ENCODE measurements around the gene SH3PXD2B.

The SH3PXD2B gene

DNA sequence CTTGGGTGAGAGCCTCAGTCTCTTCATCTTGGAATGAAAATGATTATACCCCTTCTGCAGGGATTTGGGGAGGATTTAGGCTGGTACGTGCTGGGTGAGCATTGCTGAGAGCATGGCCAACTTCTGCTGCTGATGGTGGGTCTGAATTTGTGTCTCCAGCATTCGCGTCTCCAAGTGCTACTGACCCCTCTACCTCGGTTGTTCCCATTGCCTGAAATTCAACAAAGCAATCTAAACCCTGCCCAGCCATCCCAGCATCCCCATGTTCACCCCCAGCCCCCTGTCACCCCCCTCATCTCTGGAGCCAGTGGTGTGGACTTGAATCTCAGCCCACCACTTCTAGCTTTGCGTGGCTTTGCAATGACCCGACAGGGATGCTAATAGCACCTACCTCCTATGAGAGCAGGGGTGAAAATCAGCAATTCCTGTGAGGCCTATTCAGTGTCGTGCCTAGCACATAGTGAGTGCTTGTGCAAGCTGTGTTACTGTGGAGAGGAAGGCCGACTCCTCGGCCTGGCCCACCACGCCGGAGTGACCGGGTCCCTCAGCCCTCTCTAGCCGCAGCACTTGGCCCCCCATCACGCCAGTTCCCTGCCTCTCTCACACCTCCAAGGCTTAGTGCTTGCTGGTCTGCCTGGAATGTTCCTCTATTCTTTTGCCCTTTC lies 43.4 kb upstream of the SH3PXD2B start:
- no peak for TF ChIP-seq EZH2 (IDR thresholded peaks at IDR 0.05; ENCODE audit: borderline replicate concordance, low read length)
- TF ChIP-seq, protein P1, sequence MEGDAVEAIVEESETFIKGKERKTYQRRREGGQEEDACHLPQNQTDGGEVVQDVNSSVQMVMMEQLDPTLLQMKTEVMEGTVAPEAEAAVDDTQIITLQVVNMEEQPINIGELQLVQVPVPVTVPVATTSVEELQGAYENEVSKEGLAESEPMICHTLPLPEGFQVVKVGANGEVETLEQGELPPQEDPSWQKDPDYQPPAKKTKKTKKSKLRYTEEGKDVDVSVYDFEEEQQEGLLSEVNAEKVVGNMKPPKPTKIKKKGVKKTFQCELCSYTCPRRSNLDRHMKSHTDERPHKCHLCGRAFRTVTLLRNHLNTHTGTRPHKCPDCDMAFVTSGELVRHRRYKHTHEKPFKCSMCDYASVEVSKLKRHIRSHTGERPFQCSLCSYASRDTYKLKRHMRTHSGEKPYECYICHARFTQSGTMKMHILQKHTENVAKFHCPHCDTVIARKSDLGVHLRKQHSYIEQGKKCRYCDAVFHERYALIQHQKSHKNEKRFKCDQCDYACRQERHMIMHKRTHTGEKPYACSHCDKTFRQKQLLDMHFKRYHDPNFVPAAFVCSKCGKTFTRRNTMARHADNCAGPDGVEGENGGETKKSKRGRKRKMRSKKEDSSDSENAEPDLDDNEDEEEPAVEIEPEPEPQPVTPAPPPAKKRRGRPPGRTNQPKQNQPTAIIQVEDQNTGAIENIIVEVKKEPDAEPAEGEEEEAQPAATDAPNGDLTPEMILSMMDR (IDR thresholded peaks at IDR 0.05; ENCODE audit: low read length): no peak

DNA sequence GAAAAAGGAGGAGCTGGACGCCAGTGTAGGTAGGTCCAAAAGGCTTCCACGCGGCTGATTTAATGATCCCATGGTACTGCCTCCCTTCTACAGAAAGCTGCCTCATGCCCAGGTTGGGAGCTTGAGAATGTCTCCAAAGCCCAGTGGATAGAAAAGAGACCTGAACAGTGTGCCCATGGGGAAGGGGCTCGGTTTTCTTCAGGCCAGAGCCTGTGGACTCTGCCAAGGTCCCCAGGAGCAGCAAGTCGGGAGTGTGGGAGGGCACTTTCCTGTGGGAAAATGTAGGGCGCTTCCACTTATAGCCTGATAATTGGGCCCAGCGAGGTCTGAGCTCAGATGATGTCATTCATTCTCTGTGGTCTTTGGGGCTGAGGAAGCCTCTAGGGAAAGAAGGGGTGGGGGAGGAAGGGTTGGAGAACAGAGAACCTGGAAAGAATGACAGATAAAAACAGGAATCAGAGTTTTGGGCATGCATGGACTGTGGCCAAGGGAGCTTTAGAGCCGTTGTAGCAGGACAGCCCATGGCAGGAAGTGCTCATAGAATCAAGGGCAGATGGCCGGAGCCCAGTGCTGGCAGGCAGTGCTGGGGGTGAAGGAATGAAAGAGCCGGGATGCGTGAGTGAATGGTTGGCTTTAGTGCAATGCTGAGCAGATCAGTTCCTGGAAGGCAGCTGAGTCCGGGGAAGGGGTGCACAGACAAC lies 42.5 kb upstream of the SH3PXD2B start:
- Histone ChIP-seq H2AFZ (ENCODE audit: low read length) (no peak overlapping the region), H3K79me2 (ENCODE audit: insufficient read depth, low read length) (no peaks in the 10 kb centered on the region), H3K4me1 (ENCODE audit: insufficient read depth, low read length, severe bottlenecking) (no peaks in the 10 kb centered on the region), H3K9me2 (ENCODE audit: low read depth, low read length) (no peaks in the 10 kb centered on the region), H3K9ac (ENCODE audit: low read length) (no peak overlapping the region), H3K4me3 (ENCODE audit: low read depth, low read length, poor library complexity, severe bottlenecking) (no peak overlapping the region), H3K9me3 (ENCODE audit: low read length) (no peaks in the 10 kb centered on the region), H3F3A (ENCODE audit: insufficient read depth, low read length) (no peaks in the 10 kb centered on the region), H3K27me3 (ENCODE audit: insufficient read depth, low read length) (peaks cover 3% of the 10 kb centered on the region; the same call in 1 of the 2 replicates), H4K20me1 (ENCODE audit: insufficient read depth, low read length) (no peaks in the 10 kb centered on the region), H3K27ac (ENCODE audit: low read depth, low read length, poor library complexity, severe bottlenecking) (no peak overlapping the region), H3K4me2 (ENCODE audit: low read length) (no peak overlapping the region), H3K36me3 (ENCODE audit: insufficient read depth, low read length) (no peaks in the 10 kb centered on the region)
- no peak for TF ChIP-seq EZH2 (IDR thresholded peaks at IDR 0.05; ENCODE audit: borderline replicate concordance, low read length)
- TF ChIP-seq, protein P1 (IDR thresholded peaks at IDR 0.05; ENCODE audit: low read length): no peak

More for the DNA sequence above, 43.4 kb upstream of the SH3PXD2B start:
- no peaks in the 10 kb centered on the region for H3K79me2 ChIP-seq (ENCODE audit: insufficient read depth, low read length)
- no peaks in the 10 kb centered on the region for H3K9me2 ChIP-seq (ENCODE audit: low read depth, low read length)
- H3K9me3 ChIP-seq (ENCODE audit: low read length): no peaks in the 10 kb centered on the region
- H3K27ac ChIP-seq (ENCODE audit: low read depth, low read length, poor library complexity, severe bottlenecking): no peak overlapping the region
- H4K20me1 ChIP-seq (ENCODE audit: insufficient read depth, low read length): no peaks in the 10 kb centered on the region
- H3K27me3 ChIP-seq (ENCODE audit: insufficient read depth, low read length): peaks cover 3% of the 10 kb centered on the region; the same call in 1 of the 2 replicates
- H3K4me1 ChIP-seq (ENCODE audit: insufficient read depth, low read length, severe bottlenecking): no peaks in the 10 kb centered on the region
- H3F3A ChIP-seq (ENCODE audit: insufficient read depth, low read length): no peaks in the 10 kb centered on the region
- no peak overlapping the region for H3K4me3 ChIP-seq (ENCODE audit: low read depth, low read length, poor library complexity, severe bottlenecking)
- no peak overlapping the region for H3K9ac ChIP-seq (ENCODE audit: low read length)
- H2AFZ ChIP-seq (ENCODE audit: low read length): no peak overlapping the region
- H3K36me3 ChIP-seq (ENCODE audit: insufficient read depth, low read length): no peaks in the 10 kb centered on the region
- H3K4me2 ChIP-seq (ENCODE audit: low read length): no peak overlapping the region

DNA sequence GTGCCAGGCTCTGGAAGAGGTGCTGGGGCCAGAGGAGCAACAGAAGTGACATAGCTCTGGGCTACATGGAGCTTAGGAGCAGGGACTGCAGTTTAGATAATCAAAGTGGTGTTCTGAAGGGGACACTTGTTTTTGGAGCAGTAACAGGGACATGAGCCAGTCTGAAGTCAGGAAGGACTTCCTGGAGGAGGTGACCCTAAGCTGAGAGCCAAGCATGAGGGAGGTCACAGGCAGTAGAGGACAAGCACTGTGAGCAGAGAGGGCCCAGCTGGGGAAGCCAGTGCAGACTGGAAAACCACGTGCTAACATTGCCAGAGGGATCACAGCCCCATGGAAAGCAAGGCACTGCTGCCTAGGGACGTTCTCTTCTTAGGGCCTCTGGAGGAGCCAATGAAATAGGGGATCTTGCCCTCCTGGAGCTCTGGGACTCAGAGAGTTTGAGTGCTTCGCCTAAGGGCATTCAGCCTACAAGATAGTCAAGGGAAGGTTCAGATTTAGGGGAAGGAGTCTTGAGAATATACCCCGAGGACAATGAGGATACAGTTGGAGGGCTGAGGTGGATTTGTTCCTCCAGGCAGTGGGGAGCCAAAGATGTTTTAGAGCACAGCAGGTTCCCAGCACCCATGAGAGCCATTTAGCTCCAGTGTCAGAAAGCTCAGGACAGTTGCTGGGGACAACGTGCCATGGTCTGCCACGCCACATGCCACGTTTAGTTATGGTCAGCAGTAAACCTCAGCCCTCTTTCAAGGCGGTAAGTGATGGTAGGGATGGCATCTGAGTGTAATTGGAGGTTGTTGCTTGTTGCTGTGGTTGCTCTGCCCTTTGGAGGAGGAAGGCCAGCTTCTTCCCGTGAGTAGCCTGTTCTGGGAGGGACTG lies 40.5 kb upstream of the SH3PXD2B start:
- no peaks in the 10 kb centered on the region for H3F3A ChIP-seq (ENCODE audit: insufficient read depth, low read length)
- no peak overlapping the region for H3K4me2 ChIP-seq (ENCODE audit: low read length)
- no peaks in the 10 kb centered on the region for H3K36me3 ChIP-seq (ENCODE audit: insufficient read depth, low read length)
- H3K27ac ChIP-seq (ENCODE audit: low read depth, low read length, poor library complexity, severe bottlenecking): no peak overlapping the region
- no peaks in the 10 kb centered on the region for H3K9me3 ChIP-seq (ENCODE audit: low read length)
- H3K9ac ChIP-seq (ENCODE audit: low read length): no peak overlapping the region
- H3K79me2 ChIP-seq (ENCODE audit: insufficient read depth, low read length): no peaks in the 10 kb centered on the region
- TF ChIP-seq EZH2 (IDR thresholded peaks at IDR 0.05; ENCODE audit: borderline replicate concordance, low read length): no peak
- TF ChIP-seq, protein P1 (IDR thresholded peaks at IDR 0.05; ENCODE audit: low read length): no peak
- H3K27me3 ChIP-seq (ENCODE audit: insufficient read depth, low read length): peaks cover 3% of the 10 kb centered on the region; the same call in 1 of the 2 replicates
- H3K9me2 ChIP-seq (ENCODE audit: low read depth, low read length): no peaks in the 10 kb centered on the region
- no peaks in the 10 kb centered on the region for H4K20me1 ChIP-seq (ENCODE audit: insufficient read depth, low read length)
- H2AFZ ChIP-seq (ENCODE audit: low read length): no peak overlapping the region
- no peaks in the 10 kb centered on the region for H3K4me1 ChIP-seq (ENCODE audit: insufficient read depth, low read length, severe bottlenecking)
- H3K4me3 ChIP-seq (ENCODE audit: low read depth, low read length, poor library complexity, severe bottlenecking): no peak overlapping the region

Data from OCI-LY1 (cell line).